ENCODE results near the gene KIRREL3.
A peak's percentile ranks its signal among the peaks of the same experiment; 100 is the strongest.

Gene KIRREL3

DNA sequence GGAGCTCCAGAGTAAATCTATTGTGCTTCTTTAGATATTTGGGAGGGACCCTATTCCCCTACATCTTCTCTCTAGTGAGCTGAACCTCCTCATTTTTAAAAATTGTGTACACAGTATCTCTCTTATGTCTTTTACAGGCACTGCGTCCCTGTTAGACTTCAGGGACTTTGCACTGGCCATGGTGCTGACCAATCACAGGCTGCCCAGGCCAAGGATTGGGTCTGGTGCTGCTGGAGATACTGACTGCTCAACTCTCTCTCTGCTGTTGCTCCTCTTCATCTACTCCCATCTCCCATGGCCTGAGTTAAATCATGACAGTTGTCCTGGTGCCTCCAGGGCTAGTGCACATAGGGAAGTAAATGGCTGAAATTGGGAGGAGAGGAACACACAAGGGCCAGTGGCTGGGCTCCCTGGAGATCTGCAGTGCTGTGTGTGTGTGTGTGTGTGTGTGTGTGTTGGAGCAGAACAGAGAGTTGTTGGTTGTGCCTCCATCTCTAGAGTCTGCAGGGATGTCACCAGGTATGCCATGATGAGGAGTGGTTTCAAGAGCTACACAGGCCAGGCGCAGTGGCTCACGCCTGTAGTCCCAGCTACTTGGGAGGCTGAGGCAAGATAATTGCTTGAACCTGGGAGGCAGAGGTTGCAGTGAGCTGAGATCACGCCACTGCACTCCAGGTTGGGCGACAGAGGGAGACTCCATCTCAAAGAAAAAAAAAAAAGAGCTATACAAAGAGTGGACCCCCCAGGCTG is 489.8 kb downstream of the KIRREL3 start:
- peak; percentile 39 for DNase-seq (ENCODE audit: low read depth)

DNA sequence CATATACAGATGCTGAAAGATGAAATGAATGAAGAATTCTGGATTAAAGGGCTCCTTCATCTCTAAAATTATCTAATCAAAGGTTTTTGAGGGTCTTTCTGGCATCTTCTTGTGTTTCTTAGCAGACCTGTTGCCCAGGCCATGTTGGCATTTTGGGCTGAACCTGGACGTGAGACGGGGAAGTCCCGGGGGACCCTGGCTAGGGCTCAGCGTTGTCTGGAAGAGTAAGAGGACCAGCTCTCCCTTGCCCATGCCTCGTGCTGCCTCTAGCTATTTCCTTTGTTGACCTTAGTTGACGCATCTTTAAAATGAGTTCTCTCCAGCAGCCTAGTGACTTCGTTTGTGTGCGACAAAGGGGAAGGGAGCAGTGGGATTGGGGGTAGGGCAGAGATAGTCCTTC is 492.9 kb downstream of the KIRREL3 start:
- no peak for DNase-seq (ENCODE audit: low read depth)

DNA sequence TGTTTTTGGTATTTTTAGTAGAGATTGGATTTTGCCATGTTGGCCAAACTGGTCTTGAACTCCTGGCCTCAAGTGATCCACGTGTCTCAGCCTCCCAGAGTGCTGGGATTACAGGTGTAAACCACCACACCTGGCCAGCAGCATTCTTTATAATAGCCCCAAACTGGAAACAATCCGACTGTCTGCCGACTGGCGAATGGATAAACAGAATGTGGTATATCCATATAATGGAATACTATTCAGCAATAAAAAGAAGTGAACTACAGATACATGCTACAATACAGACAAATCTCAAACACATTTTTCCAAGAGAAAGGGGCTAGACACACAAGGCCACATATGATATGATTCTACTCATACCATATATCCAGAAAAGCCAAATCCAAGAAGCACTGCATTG is 493.8 kb downstream of the KIRREL3 start:
- no peak for DNase-seq (ENCODE audit: low read depth)

DNA sequence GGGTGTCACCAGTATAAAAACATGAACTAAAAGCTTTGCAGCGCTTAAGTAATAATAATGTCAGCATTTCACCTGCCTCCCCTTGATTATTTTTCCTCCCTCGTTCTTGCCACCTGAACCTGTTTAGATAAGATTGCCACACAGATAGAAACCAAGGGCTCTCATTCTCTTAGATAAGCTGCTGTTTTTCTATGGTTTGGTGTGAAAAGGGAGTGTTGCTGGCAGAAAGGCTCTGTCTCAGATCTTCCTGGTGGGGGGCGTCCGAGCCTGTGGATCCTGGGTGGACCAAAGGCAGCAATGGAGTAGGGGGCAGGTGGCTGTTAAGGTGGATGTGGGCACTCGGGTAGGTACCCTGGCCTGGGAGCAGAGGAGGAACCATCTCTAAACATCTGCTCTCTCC is 497.6 kb downstream of the KIRREL3 start:
- DNase-seq (ENCODE audit: low read depth): no peak

DNA sequence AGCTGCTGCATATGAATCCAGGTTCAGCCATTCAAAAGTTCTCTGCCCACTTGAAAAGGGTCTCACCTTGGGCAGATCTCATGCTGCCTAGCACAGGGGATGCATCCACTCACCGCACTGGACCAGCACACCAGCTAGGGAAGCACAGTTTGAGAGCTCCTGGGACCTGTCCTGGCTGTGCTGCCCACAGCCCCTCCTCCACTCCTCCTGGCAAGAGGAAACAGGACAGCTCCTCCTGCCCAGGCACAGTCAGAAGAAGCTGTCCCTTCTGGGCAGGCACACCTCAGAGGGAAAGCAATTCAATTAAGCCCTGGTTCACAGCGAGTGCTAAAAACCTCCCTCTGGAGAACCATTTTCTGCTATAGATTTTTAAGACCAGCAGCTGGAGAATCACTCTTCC is 498.4 kb downstream of the KIRREL3 start:
- no peak for DNase-seq (ENCODE audit: low read depth)

DNA sequence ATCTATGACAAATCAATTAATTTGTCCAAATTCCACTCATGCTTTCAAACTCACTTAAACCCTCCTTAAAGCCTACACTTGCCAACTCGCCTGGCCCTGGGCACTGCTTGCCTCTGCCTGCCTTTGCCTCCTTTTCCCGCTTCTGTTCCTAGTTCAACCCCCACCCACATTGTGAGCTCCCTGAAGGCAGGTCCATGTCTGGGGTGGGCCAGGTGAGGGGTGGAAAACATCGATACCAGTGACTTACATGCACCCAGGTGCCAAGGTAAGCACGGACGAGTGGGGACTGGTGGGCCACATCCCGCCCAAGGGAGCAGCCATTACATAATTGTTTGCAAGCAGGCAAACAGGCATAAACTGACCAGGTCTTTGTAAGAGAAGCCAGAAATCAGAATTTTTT is 498.9 kb downstream of the KIRREL3 start:
- DNase-seq (ENCODE audit: low read depth): no peak

DNA sequence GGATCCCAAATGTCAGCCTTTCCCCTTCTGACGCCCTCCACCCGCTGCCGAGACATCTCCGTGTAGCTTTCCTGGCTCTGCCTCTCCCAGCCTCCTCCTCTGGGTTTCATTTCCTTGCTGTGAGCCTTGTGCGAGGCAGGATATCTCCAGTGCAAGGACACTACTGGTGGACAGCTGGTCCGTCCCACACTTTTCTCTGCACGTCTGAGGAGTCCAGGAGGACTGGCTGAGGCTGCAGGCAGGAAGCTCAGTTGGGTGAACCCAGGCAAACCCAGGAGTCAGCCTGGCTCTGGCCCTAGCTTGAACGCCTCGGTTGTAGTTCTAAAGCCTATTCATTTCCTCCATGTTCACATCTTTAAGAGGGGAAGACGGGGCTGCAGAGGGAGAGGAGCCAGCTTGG is 499.6 kb downstream of the KIRREL3 start:
- no peak for DNase-seq (ENCODE audit: low read depth)

DNA sequence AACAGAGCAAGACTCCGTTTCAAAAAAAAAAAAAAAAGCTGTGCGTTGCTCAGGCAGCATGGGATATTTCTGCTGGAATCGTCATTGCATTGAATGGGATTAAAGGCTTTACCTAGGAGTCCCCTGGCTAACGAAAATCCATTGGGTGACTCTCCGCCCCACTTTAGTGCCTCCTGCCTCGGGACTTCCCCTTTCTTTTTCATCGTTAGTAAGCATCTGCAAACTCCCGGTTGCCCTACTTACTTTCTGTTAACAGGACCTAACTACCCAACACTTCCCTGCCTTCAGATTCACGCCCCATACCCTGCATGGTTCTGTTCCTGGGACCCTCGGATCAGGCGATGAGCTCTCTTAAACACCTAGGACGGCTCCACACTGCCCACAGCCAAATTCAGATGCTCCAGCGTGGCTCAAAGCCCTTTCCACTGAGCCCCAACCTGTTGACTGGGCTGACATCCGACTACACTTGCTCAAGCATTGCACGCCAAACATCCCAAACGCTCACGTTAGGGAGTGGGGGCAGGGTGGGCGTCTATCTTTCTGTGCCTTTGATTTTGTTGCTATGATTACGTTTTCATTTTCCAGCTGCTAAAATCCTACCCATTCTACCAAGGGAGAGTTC is 501.3 kb downstream of the KIRREL3 start:
- DNase-seq (ENCODE audit: low read depth): no peak

DNA sequence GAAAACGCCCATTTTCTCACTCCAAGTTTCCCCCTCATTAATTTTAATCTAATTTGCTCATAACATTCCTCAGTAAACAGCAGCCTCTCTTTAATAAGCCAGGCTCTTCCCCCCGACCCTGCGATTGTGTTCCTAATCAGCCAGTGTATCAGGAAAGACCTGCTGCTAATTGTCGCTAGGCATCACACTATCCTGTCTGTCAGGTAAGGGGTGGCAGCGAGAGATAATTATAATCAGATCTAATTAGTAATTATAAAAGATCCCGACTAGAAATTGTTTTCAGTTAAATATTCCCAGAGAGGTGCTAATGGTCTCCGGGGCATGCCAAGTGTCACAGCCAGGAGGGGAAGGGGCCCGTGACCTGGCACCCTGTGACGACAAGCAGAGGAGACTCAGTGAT is 502.3 kb downstream of the KIRREL3 start:
- DNase-seq (ENCODE audit: low read depth): no peak

DNA sequence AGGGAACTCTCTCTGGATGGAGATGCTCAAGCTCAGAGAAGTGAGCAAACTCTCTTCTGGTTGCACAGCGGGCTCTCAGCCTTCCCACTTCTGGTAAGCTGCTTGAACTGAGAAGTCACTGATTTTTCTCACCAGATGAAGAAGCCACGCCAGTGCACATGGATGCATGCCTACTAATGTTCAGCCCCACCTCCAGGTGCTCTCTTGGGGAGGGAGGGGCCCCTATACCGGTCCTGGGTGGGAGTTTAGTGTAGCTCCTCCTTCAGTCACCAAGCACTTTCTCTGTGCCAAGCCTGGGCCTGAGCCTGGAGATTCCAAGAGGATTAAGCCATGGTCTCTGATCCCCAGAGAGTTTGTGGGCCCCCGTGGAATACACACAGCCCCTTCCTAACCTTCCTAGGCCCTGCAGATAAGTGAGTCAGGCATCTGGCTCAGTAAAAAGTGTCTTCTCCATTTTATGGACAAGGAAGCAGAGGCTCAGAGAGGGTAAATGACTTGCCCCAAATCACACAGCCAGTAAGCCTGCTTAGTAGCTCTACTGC is 502.9 kb downstream of the KIRREL3 start:
- no peak for DNase-seq (ENCODE audit: low read depth)

DNA sequence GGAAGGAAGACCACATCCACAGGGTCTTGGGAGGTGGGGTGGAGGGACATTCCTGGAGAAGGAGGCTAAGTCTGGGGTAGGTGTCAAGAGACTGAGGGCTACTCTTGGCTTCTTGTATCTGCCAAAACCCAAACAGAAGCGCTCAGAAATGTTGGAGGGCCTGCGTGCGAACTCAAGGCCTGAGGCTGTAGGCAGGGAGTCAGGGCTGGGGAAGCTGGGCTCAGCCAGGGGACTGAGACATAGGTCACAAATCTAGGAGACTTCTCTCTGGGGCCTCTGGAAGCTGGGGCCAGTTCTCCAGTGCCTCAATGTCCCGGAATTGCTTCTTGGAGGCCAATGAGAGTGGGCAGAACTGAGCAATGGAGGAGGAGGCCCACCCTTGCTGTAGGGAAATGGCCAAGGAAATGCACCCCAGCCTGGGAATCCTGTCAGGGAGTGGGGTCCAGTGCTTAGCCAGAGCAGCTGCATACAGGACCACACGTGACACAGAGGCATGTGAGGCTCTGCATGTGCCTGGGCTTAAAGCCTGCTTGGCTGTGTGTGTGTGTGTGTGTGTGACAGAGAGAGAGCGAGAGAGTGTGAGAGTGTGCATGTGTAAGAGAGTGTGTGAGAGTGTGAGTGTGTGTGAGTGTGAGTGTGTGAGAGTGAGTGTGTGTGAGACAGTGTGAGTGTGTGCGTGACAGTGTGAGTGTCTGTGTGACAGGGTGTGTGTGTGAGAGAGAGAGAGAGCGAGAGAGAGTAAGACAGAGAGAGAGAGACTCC is 503.8 kb downstream of the KIRREL3 start:
- no peak for DNase-seq (ENCODE audit: low read depth)

DNA sequence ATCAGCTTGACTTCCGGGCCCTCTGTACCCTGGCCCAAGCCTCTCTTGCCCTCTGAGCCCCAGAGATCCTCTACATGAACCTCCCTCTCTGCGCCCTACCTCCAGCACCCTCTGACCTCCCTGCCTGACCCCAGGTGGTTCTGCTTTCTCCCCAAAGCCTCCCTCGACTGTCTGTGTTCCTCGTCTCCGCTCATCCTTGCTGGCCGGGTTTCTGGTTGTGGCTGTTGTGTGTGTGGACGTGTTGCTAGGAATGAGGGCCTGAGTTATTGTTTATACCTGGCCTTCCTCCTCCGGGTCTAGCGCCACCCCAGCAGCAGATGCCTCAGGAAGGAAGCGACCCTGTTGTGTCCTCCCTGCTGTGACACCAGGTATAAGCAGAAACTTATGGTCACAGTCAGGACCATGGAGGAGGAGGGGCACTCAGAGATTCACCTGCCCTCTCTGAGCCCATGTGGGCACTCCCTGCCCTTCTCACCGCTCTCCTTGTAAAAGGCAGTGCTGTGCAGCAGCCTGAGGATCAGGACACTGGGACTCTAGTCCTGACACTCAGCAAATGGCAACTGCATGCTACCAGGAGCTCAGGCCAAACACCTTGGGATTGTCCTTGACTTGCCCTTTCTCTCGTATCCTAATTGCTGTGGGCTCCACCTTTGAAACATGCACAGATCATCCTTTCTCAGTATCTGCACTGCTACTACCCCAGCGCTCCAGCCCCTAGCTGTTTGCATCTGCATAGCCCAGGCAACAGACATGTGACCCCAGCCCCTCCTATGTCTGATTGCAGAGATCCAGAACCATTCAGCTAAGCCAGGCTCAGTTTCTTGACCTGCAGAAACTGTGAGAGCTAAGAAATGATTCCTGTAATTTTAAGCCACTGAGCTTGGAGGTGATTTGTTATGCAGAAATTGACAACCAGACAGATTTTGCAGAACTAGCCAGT is 505.0 kb downstream of the KIRREL3 start:
- DNase-seq (ENCODE audit: low read depth): no peak

DNA sequence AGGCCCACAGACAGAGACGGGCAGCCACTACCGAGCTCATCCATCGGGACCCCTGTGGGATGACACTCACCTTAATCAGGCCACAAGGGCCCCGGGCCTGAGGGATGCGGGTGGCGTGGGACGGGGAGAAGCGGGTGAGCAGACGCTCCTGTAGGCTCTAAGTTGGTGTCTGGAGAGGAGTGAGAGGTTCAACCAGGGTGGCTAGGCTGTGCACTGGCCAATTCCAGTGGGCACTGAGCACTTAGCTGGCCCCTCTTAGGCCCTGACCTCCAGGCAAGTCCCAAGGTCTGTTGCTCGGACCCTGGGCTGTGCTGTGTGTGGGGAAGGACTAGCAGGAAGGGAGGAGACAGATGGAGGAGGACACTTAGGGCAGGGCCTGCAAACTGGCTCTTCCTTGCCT is 505.7 kb downstream of the KIRREL3 start:
- DNase-seq (ENCODE audit: low read depth): no peak

DNA sequence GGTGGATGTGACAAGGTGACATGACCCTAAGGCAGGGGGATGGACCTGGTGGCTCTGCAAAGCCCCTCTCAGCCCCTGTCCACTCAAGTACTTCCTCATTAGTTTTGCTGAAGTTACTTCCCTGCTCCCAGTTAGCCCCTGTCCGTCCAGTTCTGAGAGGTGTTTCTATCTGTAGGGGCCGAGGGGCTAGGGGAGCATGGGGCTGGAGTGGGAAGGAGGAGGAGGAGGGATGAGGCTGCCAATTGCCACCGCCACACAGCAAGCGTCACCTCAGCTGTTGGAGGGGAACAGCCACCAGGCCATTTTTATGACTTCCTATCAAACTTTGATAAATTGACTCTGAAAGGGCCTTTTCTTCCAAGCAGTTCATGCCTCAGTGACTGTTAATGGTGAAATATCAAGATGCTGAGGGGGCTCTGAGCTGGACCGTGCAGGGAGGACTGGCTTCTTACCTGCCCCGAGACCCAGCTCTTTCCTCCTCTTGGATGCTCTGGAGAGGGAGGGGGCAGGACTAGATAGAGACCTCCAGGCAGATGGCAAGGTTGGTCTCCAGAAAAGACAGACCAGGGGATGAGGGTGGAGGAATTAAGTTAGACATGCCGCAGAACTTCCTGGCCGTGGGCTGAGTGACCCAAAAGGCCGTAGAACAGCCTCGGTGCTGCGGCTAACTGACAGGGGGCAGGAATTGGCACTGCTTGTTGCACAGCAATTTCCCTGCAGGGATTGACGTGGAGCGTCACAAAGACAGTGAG is 508.1 kb downstream of the KIRREL3 start:
- DNase-seq (ENCODE audit: low read depth): no peak

DNA sequence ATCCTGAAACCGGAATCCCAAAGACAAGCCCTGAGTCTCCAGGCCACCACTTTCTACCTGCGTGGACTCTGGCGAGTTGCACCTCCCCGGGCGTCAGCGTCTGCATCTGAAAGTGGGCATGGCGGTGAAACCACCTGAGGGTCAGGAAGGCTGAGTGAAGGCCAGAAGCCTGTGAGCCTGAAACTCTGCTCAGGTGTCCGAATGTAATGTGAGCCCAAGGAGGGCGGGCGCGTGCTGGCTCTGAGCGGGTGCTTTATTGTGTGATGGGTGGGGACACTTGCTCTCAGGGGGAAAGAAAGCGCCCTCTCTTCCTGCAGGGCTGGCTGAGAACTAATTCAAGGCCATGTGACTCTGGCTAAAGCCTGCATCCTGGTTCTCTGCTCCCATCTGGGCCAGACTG is 509.5 kb downstream of the KIRREL3 start:
- DNase-seq (ENCODE audit: low read depth): no peak

DNA sequence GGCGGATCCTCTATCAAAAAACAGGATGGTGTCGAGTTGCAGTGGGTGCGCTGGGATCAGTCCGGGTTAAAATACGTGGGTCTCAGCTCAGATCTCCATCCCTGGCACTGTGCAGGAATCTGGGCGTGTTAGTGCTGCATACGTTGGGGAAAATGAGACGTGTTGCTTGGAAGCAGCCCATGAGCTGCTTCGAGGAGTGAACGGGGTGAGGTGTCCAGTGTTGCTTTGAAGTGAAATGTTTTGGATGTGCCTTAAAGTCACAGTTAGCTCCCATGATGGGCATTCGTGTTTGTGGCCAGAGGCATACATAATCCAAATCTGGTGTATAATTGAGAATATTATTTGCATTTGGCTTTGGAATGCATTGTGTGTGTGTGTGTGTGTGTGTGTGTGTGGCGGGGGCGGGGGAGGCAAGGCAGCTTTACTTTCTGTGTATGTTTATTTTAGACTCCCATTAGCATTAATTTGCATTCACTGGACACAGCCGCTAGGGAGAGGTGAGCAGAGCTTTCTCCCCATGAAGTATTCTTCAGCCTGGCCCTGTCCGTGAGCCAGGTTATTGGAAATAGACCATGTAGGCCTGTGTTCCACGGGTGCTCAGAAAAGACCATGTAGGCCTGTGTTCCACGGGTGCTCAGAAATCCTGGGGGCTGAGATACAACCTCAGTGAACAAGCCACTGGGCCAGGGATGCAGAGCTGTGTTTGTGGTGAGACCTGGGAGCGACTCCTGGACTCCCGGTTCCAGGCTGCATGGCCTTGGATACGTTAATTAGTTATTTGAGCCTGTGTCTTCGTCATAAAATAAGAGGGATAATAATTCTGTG is 510.5 kb downstream of the KIRREL3 start:
- DNase-seq (ENCODE audit: low read depth): no peak

DNA sequence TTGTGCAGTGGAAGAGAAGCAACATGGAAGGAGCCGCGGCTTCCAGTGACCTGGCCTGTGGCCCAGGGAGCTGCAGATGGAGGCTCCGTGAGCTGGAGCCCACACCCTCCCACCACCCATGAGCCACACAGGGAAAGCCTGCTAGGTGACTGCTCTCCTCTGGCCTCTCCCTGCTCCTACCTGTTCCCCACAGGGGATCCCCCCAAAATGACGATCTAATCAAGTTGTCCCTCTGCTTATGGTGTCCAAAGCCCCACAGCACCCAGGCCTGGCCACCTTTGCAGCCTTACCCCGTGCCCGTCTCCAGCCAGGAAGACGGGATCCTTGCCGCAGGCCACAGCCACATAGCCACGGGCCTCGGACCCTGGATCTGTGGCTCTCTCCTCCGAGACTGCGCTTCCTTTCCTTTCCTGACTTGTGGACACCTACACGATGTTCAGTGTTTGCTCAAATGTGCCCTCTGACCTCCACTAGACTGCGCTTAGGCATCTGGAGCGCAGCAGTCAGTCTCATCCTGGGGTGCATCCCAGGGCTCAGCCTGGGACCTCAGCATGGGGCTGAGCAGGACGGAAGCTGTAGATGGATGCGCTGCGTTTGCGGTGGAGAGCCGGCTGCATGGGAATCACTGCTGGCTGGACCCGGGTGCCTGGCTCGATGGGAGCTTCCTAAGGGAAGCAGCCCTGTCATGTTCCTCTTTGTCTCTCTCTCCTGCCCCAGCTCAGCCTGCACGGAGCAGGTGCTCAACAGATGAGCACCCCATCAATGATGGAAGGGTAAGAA is 511.8 kb downstream of the KIRREL3 start:
- DNase-seq (ENCODE audit: low read depth): no peak

DNA sequence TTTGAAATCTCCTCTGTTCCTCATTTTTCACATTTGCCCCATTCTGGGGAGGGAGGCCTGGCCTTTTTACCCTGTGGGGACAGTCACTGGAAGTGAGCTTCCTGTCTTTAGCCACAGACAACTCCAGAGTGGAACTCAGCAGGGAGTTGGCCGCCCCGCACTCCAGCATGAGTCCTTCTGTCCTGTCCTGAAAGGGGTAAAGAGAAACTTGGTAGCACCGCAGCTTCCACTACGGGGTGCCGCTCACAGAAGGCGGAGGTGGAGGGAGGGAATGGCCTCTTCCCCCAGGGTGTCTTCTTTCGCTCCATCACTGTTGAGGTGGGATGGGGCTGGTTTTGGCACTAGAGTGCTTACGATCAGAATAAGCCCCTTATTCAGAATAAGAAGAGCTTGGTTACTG is 512.9 kb downstream of the KIRREL3 start:
- no peak for DNase-seq (ENCODE audit: low read depth)

DNA sequence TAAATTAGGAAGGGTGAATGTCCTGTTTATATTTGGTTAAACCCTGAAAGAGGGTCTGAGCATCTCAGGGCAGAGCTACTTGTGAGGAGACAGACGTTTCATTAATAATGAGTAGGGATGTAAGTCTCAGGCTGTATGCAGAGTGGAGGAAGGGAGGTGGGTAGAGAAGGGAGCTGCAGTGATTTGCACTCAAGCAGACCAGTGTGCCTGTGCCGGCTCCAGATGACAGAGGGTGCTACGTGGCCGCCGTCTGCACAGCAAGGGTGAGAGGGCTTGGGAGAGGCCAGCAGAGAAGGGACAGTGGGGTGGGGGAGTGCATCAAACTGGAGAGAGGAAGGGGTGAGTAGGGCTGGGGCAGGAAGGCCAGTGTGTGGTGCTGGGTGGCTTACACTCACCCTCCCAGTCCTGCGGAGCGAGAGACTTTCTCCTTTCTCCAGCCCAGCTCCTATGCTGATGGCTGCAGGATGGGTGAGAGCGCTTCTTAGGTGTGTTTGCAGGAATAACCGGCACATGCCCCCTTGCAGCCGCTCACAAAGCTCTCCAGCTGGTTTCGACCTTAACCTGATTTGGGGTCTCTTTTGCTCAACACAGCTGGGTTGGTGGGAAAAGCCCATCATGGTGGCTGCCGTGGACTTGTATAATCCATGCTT is 514.5 kb downstream of the KIRREL3 start:
- no peak for DNase-seq (ENCODE audit: low read depth)
